ENCODE data around the gene POLE.

The POLE gene

DNA sequence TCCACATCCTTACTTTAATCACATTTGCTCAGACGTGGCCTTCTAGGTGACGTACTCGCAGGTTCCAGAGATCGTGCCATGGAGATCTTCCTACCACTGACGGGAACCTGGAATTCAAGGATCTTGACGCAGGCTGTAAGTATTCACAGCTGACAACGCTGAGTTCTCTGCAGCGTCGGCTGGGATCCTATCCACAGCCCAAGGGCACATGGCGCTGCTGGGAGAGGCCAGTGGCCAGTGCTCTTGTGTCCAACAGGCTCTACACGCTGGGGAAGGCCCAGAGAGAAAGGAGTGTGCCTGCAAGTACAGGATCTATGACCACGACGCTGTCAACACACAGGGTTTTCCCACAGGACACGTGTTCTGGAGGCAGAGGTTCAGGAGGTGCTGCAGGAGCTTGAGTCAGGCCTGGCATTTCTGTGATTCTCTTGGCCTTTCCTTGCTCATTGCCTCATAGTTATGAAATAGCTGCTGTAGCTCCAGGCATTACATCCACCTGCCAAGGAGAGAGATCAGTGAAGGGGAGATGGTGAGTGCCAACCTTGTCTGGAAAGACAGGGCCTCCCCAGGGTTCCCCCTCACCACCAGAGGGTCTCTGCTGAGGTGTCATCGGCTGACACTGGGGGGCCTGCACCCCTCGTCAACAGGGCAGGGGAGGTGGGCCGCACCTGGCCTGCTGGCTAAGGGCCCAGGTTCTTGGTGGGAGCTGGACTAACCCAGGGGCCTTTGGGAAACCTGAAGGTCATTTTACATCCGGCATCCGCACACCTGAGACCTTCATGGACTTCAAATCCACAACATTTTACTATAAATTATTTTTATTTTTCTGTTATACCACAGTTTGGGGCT, 98.1 kb downstream of the POLE start:
- ChIA-PET POLR2A (no interaction called here), CTCF (no interaction called here)

DNA sequence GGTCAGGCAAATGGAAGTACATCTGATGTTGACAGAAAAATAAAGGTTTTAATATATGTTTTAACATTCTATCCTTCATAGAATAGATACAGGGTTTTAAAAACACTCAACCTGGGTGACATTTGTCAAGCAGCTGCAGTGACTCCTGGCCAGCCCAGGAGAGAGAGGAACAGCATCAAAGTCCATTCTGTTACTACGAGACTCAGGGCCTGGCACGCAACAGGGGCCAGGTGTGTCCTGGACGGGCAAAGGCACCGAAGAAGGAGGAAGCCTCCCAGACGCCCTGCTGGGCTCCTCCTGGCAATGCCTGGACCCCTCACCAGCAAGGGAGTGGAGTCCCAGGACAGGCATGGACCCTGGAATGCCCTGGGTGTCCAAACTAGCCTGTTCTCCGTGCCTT, 98.8 kb downstream of the POLE start:
- TF ChIP-seq CTBP1 (IDR thresholded peaks at IDR 0.05; ENCODE audit: borderline replicate concordance), result no peak
- TF ChIP-seq, protein P1, sequence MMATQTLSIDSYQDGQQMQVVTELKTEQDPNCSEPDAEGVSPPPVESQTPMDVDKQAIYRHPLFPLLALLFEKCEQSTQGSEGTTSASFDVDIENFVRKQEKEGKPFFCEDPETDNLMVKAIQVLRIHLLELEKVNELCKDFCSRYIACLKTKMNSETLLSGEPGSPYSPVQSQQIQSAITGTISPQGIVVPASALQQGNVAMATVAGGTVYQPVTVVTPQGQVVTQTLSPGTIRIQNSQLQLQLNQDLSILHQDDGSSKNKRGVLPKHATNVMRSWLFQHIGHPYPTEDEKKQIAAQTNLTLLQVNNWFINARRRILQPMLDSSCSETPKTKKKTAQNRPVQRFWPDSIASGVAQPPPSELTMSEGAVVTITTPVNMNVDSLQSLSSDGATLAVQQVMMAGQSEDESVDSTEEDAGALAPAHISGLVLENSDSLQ (IDR thresholded peaks at IDR 0.05), result no peak
- no peak for TF ChIP-seq NFRKB (IDR thresholded peaks at IDR 0.05)
- TF ChIP-seq FOXK2 (IDR thresholded peaks at IDR 0.05), result no peak
- TF ChIP-seq SUZ12 (IDR thresholded peaks at IDR 0.05), result no peak
- no peak for TF ChIP-seq ARNT (IDR thresholded peaks at IDR 0.05)
- TF ChIP-seq BHLHE40 (IDR thresholded peaks at IDR 0.05; ENCODE audit: borderline replicate concordance), result no peak
- TF ChIP-seq TARDBP (IDR thresholded peaks at IDR 0.05), result no peak
- TF ChIP-seq ELF4 (IDR thresholded peaks at IDR 0.05), result no peak
- TF ChIP-seq LEF1 (IDR thresholded peaks at IDR 0.05; ENCODE audit: borderline replicate concordance), result no peak
- no peak for TF ChIP-seq FOXA1 (IDR thresholded peaks at IDR 0.05)
- no peak for TF ChIP-seq L3MBTL2 (conservative IDR thresholded peaks at IDR 0.05)
- TF ChIP-seq HDGF (IDR thresholded peaks at IDR 0.05; ENCODE audit: borderline replicate concordance), result no peak
- TF ChIP-seq FOXM1 (IDR thresholded peaks at IDR 0.05; ENCODE audit: borderline replicate concordance), result no peak
- no peak for TF ChIP-seq SP1 (IDR thresholded peaks at IDR 0.05)
- no peak for DNase-seq (ENCODE audit: extremely low spot score)
- POLR2A ChIA-PET, result no interaction called here
- CTCF ChIA-PET, result no interaction called here

More for the DNA sequence above, 98.1 kb downstream of the POLE start:
- no peak for TF ChIP-seq TARDBP (IDR thresholded peaks at IDR 0.05)
- no peak for TF ChIP-seq NFRKB (IDR thresholded peaks at IDR 0.05)
- TF ChIP-seq CTBP1 (IDR thresholded peaks at IDR 0.05; ENCODE audit: borderline replicate concordance), result no peak
- TF ChIP-seq LEF1 (IDR thresholded peaks at IDR 0.05; ENCODE audit: borderline replicate concordance), result no peak
- TF ChIP-seq FOXA1 (IDR thresholded peaks at IDR 0.05), result no peak
- no peak for TF ChIP-seq ARNT (IDR thresholded peaks at IDR 0.05)
- no peak for TF ChIP-seq L3MBTL2 (conservative IDR thresholded peaks at IDR 0.05)
- TF ChIP-seq SUZ12 (IDR thresholded peaks at IDR 0.05), result no peak
- no peak for TF ChIP-seq SP1 (IDR thresholded peaks at IDR 0.05)
- TF ChIP-seq, protein P1 (IDR thresholded peaks at IDR 0.05), result no peak
- TF ChIP-seq FOXM1 (IDR thresholded peaks at IDR 0.05; ENCODE audit: borderline replicate concordance), result no peak
- DNase-seq (ENCODE audit: extremely low spot score), result no peak

DNA sequence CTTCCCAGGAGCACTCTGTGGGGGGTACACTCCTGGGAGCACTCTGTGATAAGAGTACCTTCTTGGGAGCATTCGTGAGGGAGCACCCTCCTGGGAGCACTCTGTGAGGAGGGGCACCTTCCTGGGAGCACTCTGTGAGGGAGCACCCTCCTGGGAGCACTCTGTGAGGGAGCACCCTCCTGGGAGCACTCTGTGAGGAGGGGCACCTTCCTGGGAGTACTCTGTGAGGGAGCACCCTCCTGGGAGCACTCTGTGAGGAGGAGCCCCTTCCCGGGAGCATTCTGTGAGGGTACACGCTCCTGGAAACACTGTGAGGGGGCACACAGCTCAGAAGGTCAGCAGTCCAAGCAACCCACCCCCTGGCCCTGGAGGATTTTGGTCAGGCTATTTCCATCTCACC, 99.4 kb downstream of the POLE start:
- DNase-seq (ENCODE audit: extremely low spot score), result no peak
- no peak for TF ChIP-seq SUZ12 (IDR thresholded peaks at IDR 0.05)
- TF ChIP-seq, protein P1 (IDR thresholded peaks at IDR 0.05), result 0 out of 2 replicates have a peak, but pooled peaks have one; percentile 34
- POLR2A ChIA-PET, result no interaction called here
- CTCF ChIA-PET, result no interaction called here

DNA sequence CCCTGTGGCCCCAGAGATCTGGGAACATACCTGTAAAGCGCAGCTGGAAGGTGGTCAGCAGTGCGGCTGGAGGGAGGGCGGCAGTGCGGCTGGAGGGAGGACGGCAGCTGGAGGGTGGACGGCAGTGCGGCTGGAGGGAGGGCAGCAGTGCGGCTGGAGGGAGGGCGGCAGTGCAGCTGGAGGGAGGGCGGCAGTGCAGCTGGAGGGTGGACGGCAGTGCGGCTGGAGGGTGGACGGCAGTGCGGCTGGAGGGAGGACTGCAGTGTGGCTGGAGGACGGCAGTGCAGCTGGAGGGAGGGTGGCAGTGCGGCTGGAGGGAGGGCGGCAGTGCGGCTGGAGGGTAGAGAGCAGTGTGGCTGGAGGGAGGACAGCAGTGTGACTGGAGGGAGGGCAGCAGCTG, 100.2 kb downstream of the POLE start:
- DNase-seq (ENCODE audit: extremely low spot score), result no peak
- CTCF ChIA-PET, result no interaction called here
- POLR2A ChIA-PET, result no interaction called here
- TF ChIP-seq LEF1 (IDR thresholded peaks at IDR 0.05; ENCODE audit: borderline replicate concordance) (no peak), TARDBP (IDR thresholded peaks at IDR 0.05) (no peak), HDGF (IDR thresholded peaks at IDR 0.05; ENCODE audit: borderline replicate concordance) (no peak), ARNT (IDR thresholded peaks at IDR 0.05) (no peak), SUZ12 (IDR thresholded peaks at IDR 0.05) (no peak), NFRKB (IDR thresholded peaks at IDR 0.05) (no peak), BHLHE40 (IDR thresholded peaks at IDR 0.05; ENCODE audit: borderline replicate concordance) (no peak), ZNF384 (IDR thresholded peaks at IDR 0.05) (no peak), FOXA1 (IDR thresholded peaks at IDR 0.05) (no peak), ELF4 (IDR thresholded peaks at IDR 0.05) (no peak), L3MBTL2 (conservative IDR thresholded peaks at IDR 0.05) (no peak), FOXM1 (IDR thresholded peaks at IDR 0.05; ENCODE audit: borderline replicate concordance) (no peak), FOXK2 (IDR thresholded peaks at IDR 0.05) (no peak), SP1 (IDR thresholded peaks at IDR 0.05) (no peak), CTBP1 (IDR thresholded peaks at IDR 0.05; ENCODE audit: borderline replicate concordance) (no peak)
- TF ChIP-seq, protein P1 (IDR thresholded peaks at IDR 0.05), result no peak

DNA sequence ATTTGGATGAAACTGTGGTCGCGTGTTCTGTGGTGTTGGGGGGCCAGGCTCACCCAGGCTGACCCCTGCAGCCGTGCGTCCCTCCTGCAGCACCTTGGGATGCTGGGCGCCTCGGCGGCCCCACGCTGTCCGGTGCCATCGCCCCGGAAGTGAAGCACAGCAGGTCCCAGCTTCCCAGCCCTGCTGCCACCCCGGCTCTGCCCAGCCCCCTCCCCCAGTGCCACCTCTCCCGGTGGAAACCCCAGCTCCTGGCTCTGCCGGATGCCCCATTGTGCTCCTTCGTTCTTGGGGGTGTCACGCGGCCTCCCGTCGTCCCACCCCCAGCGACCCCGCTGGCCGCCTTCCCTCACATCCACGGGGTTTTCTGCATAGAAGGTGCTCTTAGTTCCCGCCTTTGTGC, 102.0 kb downstream of the POLE start:
- ChIA-PET POLR2A (no interaction called here), CTCF (interaction anchor here (0.6 kb wide), 1 partner anchor 9 kb away, joined by 3 read pairs; no protein-coding TSS in a partner anchor)
- TF ChIP-seq ZNF384 (IDR thresholded peaks at IDR 0.05) (no peak), FOXK2 (IDR thresholded peaks at IDR 0.05) (no peak), FOXA1 (IDR thresholded peaks at IDR 0.05) (no peak), HDGF (IDR thresholded peaks at IDR 0.05; ENCODE audit: borderline replicate concordance) (no peak), TARDBP (IDR thresholded peaks at IDR 0.05) (no peak), SUZ12 (IDR thresholded peaks at IDR 0.05) (no peak), CTBP1 (IDR thresholded peaks at IDR 0.05; ENCODE audit: borderline replicate concordance) (no peak)
- no peak for DNase-seq (ENCODE audit: extremely low spot score)

DNA sequence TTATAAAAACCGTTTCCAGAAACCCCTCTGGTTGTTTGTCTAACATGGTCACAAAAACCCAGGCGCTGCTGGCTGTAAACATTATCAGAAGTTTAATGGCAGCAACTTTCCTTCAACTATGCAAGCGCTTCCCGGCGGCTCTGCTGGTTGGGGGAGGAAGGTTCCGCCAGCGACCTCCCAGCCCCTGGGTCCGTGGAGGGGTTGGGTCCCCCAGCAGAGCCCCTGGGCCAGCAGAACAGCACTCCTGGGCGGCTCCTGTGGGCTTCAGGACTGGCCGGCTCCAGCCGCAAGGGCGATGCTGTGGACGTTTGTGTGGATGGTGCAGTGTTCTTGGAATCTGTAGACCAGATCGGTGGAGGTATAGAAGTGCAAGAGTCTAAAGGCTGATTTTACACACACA, 102.7 kb downstream of the POLE start:
- no peak for DNase-seq (ENCODE audit: extremely low spot score)
- CTCF ChIA-PET, result no interaction called here
- no peak for TF ChIP-seq ELF4 (IDR thresholded peaks at IDR 0.05)
- no peak for TF ChIP-seq FOXA1 (IDR thresholded peaks at IDR 0.05)
- no peak for TF ChIP-seq L3MBTL2 (conservative IDR thresholded peaks at IDR 0.05)
- TF ChIP-seq NFRKB (IDR thresholded peaks at IDR 0.05), result no peak
- no peak for TF ChIP-seq ARNT (IDR thresholded peaks at IDR 0.05)
- no peak for TF ChIP-seq TARDBP (IDR thresholded peaks at IDR 0.05)
- no peak for TF ChIP-seq BHLHE40 (IDR thresholded peaks at IDR 0.05; ENCODE audit: borderline replicate concordance)
- no peak for TF ChIP-seq CTBP1 (IDR thresholded peaks at IDR 0.05; ENCODE audit: borderline replicate concordance)
- TF ChIP-seq HDGF (IDR thresholded peaks at IDR 0.05; ENCODE audit: borderline replicate concordance), result no peak
- no peak for TF ChIP-seq SP1 (IDR thresholded peaks at IDR 0.05)
- TF ChIP-seq SUZ12 (IDR thresholded peaks at IDR 0.05), result no peak
- TF ChIP-seq ZNF384 (IDR thresholded peaks at IDR 0.05), result no peak
- no peak for TF ChIP-seq LEF1 (IDR thresholded peaks at IDR 0.05; ENCODE audit: borderline replicate concordance)
- TF ChIP-seq FOXK2 (IDR thresholded peaks at IDR 0.05), result no peak
- TF ChIP-seq FOXM1 (IDR thresholded peaks at IDR 0.05; ENCODE audit: borderline replicate concordance), result no peak
- TF ChIP-seq, protein P1 (IDR thresholded peaks at IDR 0.05), result no peak
- POLR2A ChIA-PET, result no interaction called here

Data from HEK293T (cell line).